Measurements from ENCODE around the gene PANX2. TPM values are rescaled to one million over a fixed set of nuclear protein-coding genes. Genes with fewer than 3 reads are reported as not detected.

The PANX2 gene
- total and polyA plus RNA-seq, 2 of the 4 experiments (the other 2 are of a cell fraction), result 0.18 to 1.7 TPM

DNA sequence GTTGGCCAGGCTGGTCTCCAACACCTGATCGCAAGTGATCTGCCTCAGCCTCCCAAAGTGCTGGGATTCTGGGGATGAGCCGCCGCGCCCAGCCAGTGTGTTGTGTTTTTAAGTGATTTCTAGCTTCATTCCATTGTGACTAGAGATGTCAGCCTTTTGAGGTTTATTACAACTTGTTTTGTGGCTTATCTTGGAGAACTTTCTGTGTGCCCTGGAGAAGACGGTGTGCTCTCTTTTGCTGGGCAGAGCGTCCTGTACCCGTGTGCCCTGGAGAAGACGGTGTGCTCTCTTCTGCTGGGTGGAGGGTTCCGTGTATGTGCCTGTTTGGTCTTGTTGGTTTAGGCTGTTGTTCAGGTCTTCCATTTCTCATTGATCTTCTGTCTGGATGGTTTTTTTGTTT is 42.7 kb downstream of the PANX2 start:
- in situ Hi-C loops (cut with MboI; ENCODE audit: low sequenced_read_pairs), result loop anchor here (5.0 to 25.0 kb wide), 3 partner anchors 66 to 401 kb away; no protein-coding TSS in a partner anchor
- H4K8ac ChIP-seq (ENCODE audit: low read depth in 2 of 2, low read length in 2 of 2), result no peak overlapping the region
- no peak overlapping the region for H3K18ac ChIP-seq (ENCODE audit: low read depth, low read length)
- no peaks in the 10 kb centered on the region for H3K4me1 ChIP-seq (ENCODE audit: control insufficient read depth, insufficient read depth, low read length)
- TF ChIP-seq, protein P1, sequence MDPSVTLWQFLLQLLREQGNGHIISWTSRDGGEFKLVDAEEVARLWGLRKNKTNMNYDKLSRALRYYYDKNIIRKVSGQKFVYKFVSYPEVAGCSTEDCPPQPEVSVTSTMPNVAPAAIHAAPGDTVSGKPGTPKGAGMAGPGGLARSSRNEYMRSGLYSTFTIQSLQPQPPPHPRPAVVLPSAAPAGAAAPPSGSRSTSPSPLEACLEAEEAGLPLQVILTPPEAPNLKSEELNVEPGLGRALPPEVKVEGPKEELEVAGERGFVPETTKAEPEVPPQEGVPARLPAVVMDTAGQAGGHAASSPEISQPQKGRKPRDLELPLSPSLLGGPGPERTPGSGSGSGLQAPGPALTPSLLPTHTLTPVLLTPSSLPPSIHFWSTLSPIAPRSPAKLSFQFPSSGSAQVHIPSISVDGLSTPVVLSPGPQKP (IDR thresholded peaks at IDR 0.05; ENCODE audit: borderline replicate concordance, low read depth, low read length), result no peak
- TF ChIP-seq CEBPB (IDR thresholded peaks at IDR 0.05; ENCODE audit: low read depth, low read length) (no peak), MAFK (IDR thresholded peaks at IDR 0.05; ENCODE audit: low read depth, low read length) (no peak), SMC3 (IDR thresholded peaks at IDR 0.05; ENCODE audit: low read depth, low read length) (no peak), POLR2A (IDR thresholded peaks at IDR 0.05; ENCODE audit: low read depth, low read length) (no peak), BHLHE40 (IDR thresholded peaks at IDR 0.05; ENCODE audit: low read depth, low read length) (no peak), RFX5 (IDR thresholded peaks at IDR 0.05; ENCODE audit: low read depth, low read length) (no peak), MXI1 (IDR thresholded peaks at IDR 0.05; ENCODE audit: borderline replicate concordance, low read depth, low read length) (no peak), MAZ (IDR thresholded peaks at IDR 0.05; ENCODE audit: borderline replicate concordance, low read depth, low read length) (no peak), NFE2L2 (IDR thresholded peaks at IDR 0.05; ENCODE audit: low read depth, low read length) (no peak)
- TF ChIP-seq, protein P2, sequence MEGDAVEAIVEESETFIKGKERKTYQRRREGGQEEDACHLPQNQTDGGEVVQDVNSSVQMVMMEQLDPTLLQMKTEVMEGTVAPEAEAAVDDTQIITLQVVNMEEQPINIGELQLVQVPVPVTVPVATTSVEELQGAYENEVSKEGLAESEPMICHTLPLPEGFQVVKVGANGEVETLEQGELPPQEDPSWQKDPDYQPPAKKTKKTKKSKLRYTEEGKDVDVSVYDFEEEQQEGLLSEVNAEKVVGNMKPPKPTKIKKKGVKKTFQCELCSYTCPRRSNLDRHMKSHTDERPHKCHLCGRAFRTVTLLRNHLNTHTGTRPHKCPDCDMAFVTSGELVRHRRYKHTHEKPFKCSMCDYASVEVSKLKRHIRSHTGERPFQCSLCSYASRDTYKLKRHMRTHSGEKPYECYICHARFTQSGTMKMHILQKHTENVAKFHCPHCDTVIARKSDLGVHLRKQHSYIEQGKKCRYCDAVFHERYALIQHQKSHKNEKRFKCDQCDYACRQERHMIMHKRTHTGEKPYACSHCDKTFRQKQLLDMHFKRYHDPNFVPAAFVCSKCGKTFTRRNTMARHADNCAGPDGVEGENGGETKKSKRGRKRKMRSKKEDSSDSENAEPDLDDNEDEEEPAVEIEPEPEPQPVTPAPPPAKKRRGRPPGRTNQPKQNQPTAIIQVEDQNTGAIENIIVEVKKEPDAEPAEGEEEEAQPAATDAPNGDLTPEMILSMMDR (conservative IDR thresholded peaks at IDR 0.05; ENCODE audit: low read depth, low read length), result no peak
- H3K9me3 ChIP-seq (ENCODE audit: control insufficient read depth, insufficient read depth, low read length), result no peaks in the 10 kb centered on the region
- no peak overlapping the region for H2AK9ac ChIP-seq (replicated peaks; ENCODE audit: low read depth, low read length, poor library complexity)
- WGBS, 2 experiments (ENCODE audit: extremely low coverage in 2 of 2, insufficient read length in 1 of 2), result 100% methylated on average over 4 of the region's 9 CpGs; no CpG with 5 or more reads in 1 of the 2 experiments
- no peaks in the 10 kb centered on the region for H3K27me3 ChIP-seq (ENCODE audit: control insufficient read depth, insufficient read depth, low read length)
- ChIA-PET CTCF (no interaction called here), POLR2A (ENCODE audit: unreplicated experiment) (no interaction called here)
- peaks cover 59% of the 10 kb centered on the region for H3K36me3 ChIP-seq (ENCODE audit: control insufficient read depth, insufficient read depth, low read length)
- H3K23ac ChIP-seq (ENCODE audit: low read depth, low read length), result no peak overlapping the region
- H3K79me1 ChIP-seq (ENCODE audit: low read depth in 1 of 2, low read length in 2 of 2), result peaks cover 19 to 53% of the 10 kb centered on the region in 2 experiments
- H3K4me3 ChIP-seq (ENCODE audit: insufficient read depth, low read depth, low read length), result no peak overlapping the region
- H3K4me2 ChIP-seq (ENCODE audit: low read depth, low read length), result no peak overlapping the region
- no peak overlapping the region for H3K27ac ChIP-seq (ENCODE audit: insufficient read depth, low read length)
- no peak overlapping the region for H3K9ac ChIP-seq (ENCODE audit: low read depth, low read length)
- intact Hi-C loops (cut with micrococcal nuclease), result no loop called here
- H3K9me1 ChIP-seq (ENCODE audit: insufficient read depth, low read length), result peaks cover 3% of the 10 kb centered on the region; the same call in 1 of the 2 replicates
- no peak overlapping the region for H3K56ac ChIP-seq (ENCODE audit: extremely low read depth, insufficient read depth, low read length)
- no peak overlapping the region for H4K5ac ChIP-seq (ENCODE audit: low read depth, low read length)
- DNase-seq, result no peak
- no peak overlapping the region for H3K14ac ChIP-seq (replicated peaks; ENCODE audit: low read depth, low read length)
- dilution Hi-C loops (cut with HindIII; ENCODE audit: low sequenced_read_pairs, unreplicated experiment), result no loop called here
- no peak overlapping the region for H2BK20ac ChIP-seq (ENCODE audit: low read depth, low read length)
- BruUV-seq (replicated peaks), result no TSS peak
- H4K20me1 ChIP-seq (ENCODE audit: insufficient read depth, low read length), result peaks cover 61% of the 10 kb centered on the region
- H2AK5ac ChIP-seq (ENCODE audit: low read depth, low read length), result no peak overlapping the region
- no peak for ATAC-seq (ENCODE audit: low read depth)
- no peak overlapping the region for H4K91ac ChIP-seq (ENCODE audit: insufficient read depth, low read depth, low read length)
- H2BK15ac ChIP-seq (ENCODE audit: low read depth, low read length), result no peak overlapping the region
- H2AFZ ChIP-seq (replicated peaks; ENCODE audit: low read length, poor library complexity), result no peak overlapping the region
- H3K4ac ChIP-seq (ENCODE audit: low read depth, low read length), result no peak overlapping the region
- no peak overlapping the region for H2BK5ac ChIP-seq (ENCODE audit: low read depth, low read length, poor library complexity, severe bottlenecking)
- no peak overlapping the region for H2BK120ac ChIP-seq (ENCODE audit: low read depth, low read length)

Data from IMR-90 (cell line).